ENCODE data around the gene RNF217.
"Not testable (repeated sequence)": the region's sequence is repeated elsewhere in the genome, so short reads cannot be mapped to it uniquely, and the experiment has no call there.

The RNF217 gene

GRCh38 chr6:125117818-125118217 lies 155.6 kb downstream of the RNF217 start:
- WGBS, 2 experiments = 92 to 95% methylated on average over 3 of the region's 3 CpGs
- no peaks in the 10 kb centered on the region for H3K36me3 ChIP-seq (ENCODE audit: control insufficient read depth, insufficient read depth, low read length)
- no peak overlapping the region for H3K27ac ChIP-seq (ENCODE audit: insufficient read depth, low read depth, low read length, poor library complexity, severe bottlenecking)

GRCh38 chr6:125120054-125120590 lies 157.9 kb downstream of the RNF217 start:
- Histone ChIP-seq H3K27ac (ENCODE audit: insufficient read depth, low read depth, low read length, poor library complexity, severe bottlenecking) (no peak overlapping the region), H3K4me3 (ENCODE audit: insufficient read depth, low read depth, low read length) (no peak overlapping the region), H3K9me3 (ENCODE audit: control insufficient read depth, low read length) (no peaks in the 10 kb centered on the region), H3K27me3 (ENCODE audit: control insufficient read depth, insufficient read depth, low read length, poor library complexity, severe bottlenecking) (no peaks in the 10 kb centered on the region), H3K4me1 (ENCODE audit: control insufficient read depth, insufficient read depth, low read length) (peaks cover 4% of the 10 kb centered on the region), H3K36me3 (ENCODE audit: control insufficient read depth, insufficient read depth, low read length) (no peaks in the 10 kb centered on the region)
- WGBS, 2 experiments = 54 to 68% methylated on average over 3 of the region's 3 CpGs

More at GRCh38 chr6:125117818-125118217, 155.6 kb downstream of the RNF217 start:
- Histone ChIP-seq H3K4me1 (ENCODE audit: control insufficient read depth, insufficient read depth, low read length) (no peaks in the 10 kb centered on the region), H3K27me3 (ENCODE audit: control insufficient read depth, insufficient read depth, low read length, poor library complexity, severe bottlenecking) (no peaks in the 10 kb centered on the region), H3K4me3 (ENCODE audit: insufficient read depth, low read depth, low read length) (no peak overlapping the region), H3K9me3 (ENCODE audit: control insufficient read depth, low read length) (no peaks in the 10 kb centered on the region)

- Histone ChIP-seq H3K27ac (ENCODE audit: insufficient read depth, low read depth, low read length, poor library complexity, severe bottlenecking) (no peak overlapping the region), H3K4me1 (ENCODE audit: control insufficient read depth, insufficient read depth, low read length) (peaks cover 4% of the 10 kb centered on the region), H3K4me3 (ENCODE audit: insufficient read depth, low read depth, low read length) (no peak overlapping the region), H3K9me3 (ENCODE audit: control insufficient read depth, low read length) (no peaks in the 10 kb centered on the region), H3K36me3 (ENCODE audit: control insufficient read depth, insufficient read depth, low read length) (no peaks in the 10 kb centered on the region), H3K27me3 (ENCODE audit: control insufficient read depth, insufficient read depth, low read length, poor library complexity, severe bottlenecking) (no peaks in the 10 kb centered on the region)
- WGBS, 2 experiments = 78 to 92% methylated on average over 1 of the region's 1 CpG
Measured at GRCh38 chr6:125121894-125122293, 159.7 kb downstream of the RNF217 start.

DNA sequence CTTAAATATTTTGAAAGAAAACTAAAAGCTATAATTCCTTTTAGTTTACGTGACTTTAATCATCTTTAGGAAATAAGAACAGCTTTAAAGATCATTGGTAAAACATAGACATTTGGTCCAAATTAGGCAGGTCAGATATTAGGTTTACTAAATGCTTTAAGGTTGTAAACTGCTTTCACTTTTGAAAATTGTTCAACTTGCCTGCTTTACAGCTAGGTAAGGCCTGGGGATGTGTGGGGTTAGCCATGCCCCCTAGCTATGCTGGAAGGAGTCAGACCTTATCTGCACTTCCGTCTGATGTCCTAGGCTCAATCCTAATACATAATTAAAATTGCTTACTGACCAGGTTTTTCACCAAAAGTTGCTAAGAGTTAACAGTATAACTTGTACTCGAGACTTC lies 160.8 kb downstream of the RNF217 start:
- Histone ChIP-seq H3K4me3 (ENCODE audit: insufficient read depth, low read depth, low read length) (no peak overlapping the region), H3K27ac (ENCODE audit: insufficient read depth, low read depth, low read length, poor library complexity, severe bottlenecking) (no peak overlapping the region), H3K36me3 (ENCODE audit: control insufficient read depth, insufficient read depth, low read length) (no peaks in the 10 kb centered on the region), H3K4me1 (ENCODE audit: control insufficient read depth, insufficient read depth, low read length) (peaks cover 4% of the 10 kb centered on the region), H3K9me3 (ENCODE audit: control insufficient read depth, low read length) (no peaks in the 10 kb centered on the region), H3K27me3 (ENCODE audit: control insufficient read depth, insufficient read depth, low read length, poor library complexity, severe bottlenecking) (no peaks in the 10 kb centered on the region)
- 94 to 100% methylated on average over 2 to 3 of the region's 3 CpGs for WGBS, 2 experiments

DNA sequence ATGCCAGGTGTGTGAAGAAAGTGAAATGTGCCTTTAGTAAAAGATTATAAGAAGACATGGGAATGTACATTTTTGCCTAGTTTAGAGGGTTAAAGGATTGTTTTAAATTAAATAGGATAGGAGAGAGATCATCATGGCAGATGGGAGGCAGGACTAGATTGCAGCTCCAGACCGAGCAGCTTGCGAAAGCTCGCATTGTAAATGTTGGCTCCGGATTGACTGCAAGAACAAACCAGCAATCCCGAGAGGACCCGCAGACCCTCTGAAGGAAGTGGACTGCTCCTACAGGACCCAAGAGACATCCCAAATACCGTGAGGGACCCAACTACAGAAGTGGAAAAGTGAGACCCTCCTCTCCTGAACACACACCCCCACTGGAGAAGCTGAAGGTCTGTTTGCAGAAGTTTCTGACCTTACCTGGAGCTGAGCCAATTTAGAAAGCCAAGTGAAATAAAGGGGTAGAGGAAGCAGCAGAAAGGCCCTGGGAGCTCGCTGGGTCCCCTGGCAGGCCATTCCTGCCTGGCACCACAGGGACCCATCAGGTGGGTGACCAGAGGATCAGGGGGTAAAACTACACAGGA lies 161.3 kb downstream of the RNF217 start:
- Histone ChIP-seq H3K4me1 (ENCODE audit: control insufficient read depth, insufficient read depth, low read length) (peaks cover 4% of the 10 kb centered on the region), H3K36me3 (ENCODE audit: control insufficient read depth, insufficient read depth, low read length) (no peaks in the 10 kb centered on the region), H3K27ac (ENCODE audit: insufficient read depth, low read depth, low read length, poor library complexity, severe bottlenecking) (no peak overlapping the region), H3K4me3 (ENCODE audit: insufficient read depth, low read depth, low read length) (no peak overlapping the region), H3K27me3 (ENCODE audit: control insufficient read depth, insufficient read depth, low read length, poor library complexity, severe bottlenecking) (no peaks in the 10 kb centered on the region), H3K9me3 (ENCODE audit: control insufficient read depth, low read length) (no peaks in the 10 kb centered on the region)
- WGBS, 2 experiments = 90 to 93% methylated on average over 8 of the region's 8 CpGs

DNA sequence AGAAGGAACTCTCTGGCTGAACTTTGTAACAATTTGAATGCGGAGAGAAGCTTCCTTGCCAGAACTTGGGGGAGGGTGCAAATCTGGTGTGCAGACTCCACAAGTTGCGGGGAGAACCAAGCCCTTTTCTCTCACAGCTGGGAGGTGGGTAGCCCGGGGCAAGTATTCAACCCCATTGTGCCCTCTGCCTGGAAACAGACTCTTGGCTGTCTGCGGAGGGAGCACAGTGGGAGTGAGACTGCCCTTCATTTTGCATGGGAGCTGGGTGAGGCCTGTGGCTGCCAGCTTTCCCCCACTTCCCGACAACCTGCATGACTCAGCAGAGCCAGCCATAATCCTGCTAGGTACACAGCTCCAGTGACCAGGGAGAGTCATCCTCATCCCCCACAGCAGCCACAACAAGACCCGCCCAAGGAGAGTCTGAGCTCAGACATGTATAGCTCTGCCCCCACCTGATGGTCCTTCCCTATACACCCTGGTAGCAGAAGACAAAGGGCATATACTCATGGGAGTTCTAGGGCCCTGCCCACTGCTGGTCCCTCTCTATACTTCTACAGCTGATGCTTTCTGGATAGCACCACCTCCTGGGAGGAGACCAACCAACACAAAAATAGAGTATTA lies 161.9 kb downstream of the RNF217 start:
- H3K27ac ChIP-seq (ENCODE audit: insufficient read depth, low read depth, low read length, poor library complexity, severe bottlenecking) = no peak overlapping the region
- H3K27me3 ChIP-seq (ENCODE audit: control insufficient read depth, insufficient read depth, low read length, poor library complexity, severe bottlenecking) = no peaks in the 10 kb centered on the region
- no peaks in the 10 kb centered on the region for H3K9me3 ChIP-seq (ENCODE audit: control insufficient read depth, low read length)
- H3K36me3 ChIP-seq (ENCODE audit: control insufficient read depth, insufficient read depth, low read length) = no peaks in the 10 kb centered on the region
- peaks cover 4% of the 10 kb centered on the region for H3K4me1 ChIP-seq (ENCODE audit: control insufficient read depth, insufficient read depth, low read length)
- no peak overlapping the region for H3K4me3 ChIP-seq (ENCODE audit: insufficient read depth, low read depth, low read length)
- WGBS, 2 experiments = 93 to 94% methylated on average over 6 of the region's 6 CpGs

DNA sequence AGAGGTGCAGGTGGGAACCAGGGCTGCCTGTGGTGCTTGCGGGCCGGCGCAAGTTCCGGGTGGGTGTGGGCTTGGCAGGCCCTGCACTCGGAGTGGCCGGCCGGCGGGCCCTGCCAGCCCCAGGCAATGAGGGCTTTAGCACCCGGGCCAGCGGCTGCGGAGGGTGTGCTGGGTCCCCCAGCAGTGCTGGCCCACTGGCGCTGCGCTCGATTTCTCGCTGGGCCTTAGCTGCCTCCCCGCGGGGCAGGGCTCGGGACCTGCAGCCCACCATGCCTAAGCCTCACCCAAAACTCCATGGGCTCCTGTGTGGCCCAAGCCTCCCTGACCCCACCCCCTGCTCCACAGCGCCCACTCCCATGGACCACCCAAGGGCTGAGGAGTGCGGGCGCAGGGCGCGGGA lies 163.6 kb downstream of the RNF217 start:
- H3K4me1 ChIP-seq (ENCODE audit: control insufficient read depth, insufficient read depth, low read length); H3K9me3 ChIP-seq (ENCODE audit: control insufficient read depth, low read length); H3K4me3 ChIP-seq (ENCODE audit: insufficient read depth, low read depth, low read length); H3K27ac ChIP-seq (ENCODE audit: insufficient read depth, low read depth, low read length, poor library complexity, severe bottlenecking); H3K27me3 ChIP-seq (ENCODE audit: control insufficient read depth, insufficient read depth, low read length, poor library complexity, severe bottlenecking); H3K36me3 ChIP-seq (ENCODE audit: control insufficient read depth, insufficient read depth, low read length): not testable (repeated sequence)
- WGBS, 2 experiments = 97% methylated on average over 23 of the region's 23 CpGs

DNA sequence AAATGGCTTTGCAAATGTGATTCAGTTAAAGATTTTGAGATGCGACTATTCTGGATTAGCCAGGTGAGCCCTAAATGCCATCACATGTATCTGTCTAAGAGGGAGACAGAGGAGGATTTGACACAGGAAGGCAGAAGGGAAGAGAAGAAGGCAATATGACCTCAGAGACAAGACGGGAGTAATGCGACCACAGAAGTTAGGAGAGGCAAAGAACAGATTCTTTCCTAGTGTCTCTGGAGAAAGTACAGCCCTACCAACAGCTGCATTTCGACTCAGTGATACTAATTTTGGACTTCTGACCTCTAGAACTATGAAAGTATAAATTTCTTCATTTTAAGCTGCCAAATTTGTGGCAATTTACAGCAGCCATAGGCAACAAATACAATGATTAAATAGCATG lies 167.1 kb downstream of the RNF217 start:
- Histone ChIP-seq H3K27me3 (ENCODE audit: control insufficient read depth, insufficient read depth, low read length, poor library complexity, severe bottlenecking) (no peaks in the 10 kb centered on the region), H3K4me1 (ENCODE audit: control insufficient read depth, insufficient read depth, low read length) (peaks cover under 1% of the 10 kb centered on the region), H3K27ac (ENCODE audit: insufficient read depth, low read depth, low read length, poor library complexity, severe bottlenecking) (no peak overlapping the region), H3K4me3 (ENCODE audit: insufficient read depth, low read depth, low read length) (no peak overlapping the region), H3K36me3 (ENCODE audit: control insufficient read depth, insufficient read depth, low read length) (no peaks in the 10 kb centered on the region), H3K9me3 (ENCODE audit: control insufficient read depth, low read length) (no peaks in the 10 kb centered on the region)
- 90 to 97% methylated on average over 4 of the region's 4 CpGs for WGBS, 2 experiments

GRCh38 chr6:125132058-125132457 lies 169.8 kb downstream of the RNF217 start:
- 72 to 88% methylated on average over 1 of the region's 1 CpG for WGBS, 2 experiments
- Histone ChIP-seq H3K4me3 (ENCODE audit: insufficient read depth, low read depth, low read length) (no peak overlapping the region), H3K36me3 (ENCODE audit: control insufficient read depth, insufficient read depth, low read length) (no peaks in the 10 kb centered on the region)

GRCh38 chr6:125136378-125136777 lies 174.1 kb downstream of the RNF217 start:
- H3K4me3 ChIP-seq (ENCODE audit: insufficient read depth, low read depth, low read length) = no peak overlapping the region
- no peaks in the 10 kb centered on the region for H3K36me3 ChIP-seq (ENCODE audit: control insufficient read depth, insufficient read depth, low read length)
- 95 to 100% methylated on average over 1 to 2 of the region's 3 CpGs for WGBS, 2 experiments
- H3K4me1 ChIP-seq (ENCODE audit: control insufficient read depth, insufficient read depth, low read length) = no peaks in the 10 kb centered on the region
- no peaks in the 10 kb centered on the region for H3K9me3 ChIP-seq (ENCODE audit: control insufficient read depth, low read length)
- no peak overlapping the region for H3K27ac ChIP-seq (ENCODE audit: insufficient read depth, low read depth, low read length, poor library complexity, severe bottlenecking)
- no peaks in the 10 kb centered on the region for H3K27me3 ChIP-seq (ENCODE audit: control insufficient read depth, insufficient read depth, low read length, poor library complexity, severe bottlenecking)

More at GRCh38 chr6:125132058-125132457, 169.8 kb downstream of the RNF217 start:
- Histone ChIP-seq H3K9me3 (ENCODE audit: control insufficient read depth, low read length) (no peaks in the 10 kb centered on the region), H3K27ac (ENCODE audit: insufficient read depth, low read depth, low read length, poor library complexity, severe bottlenecking) (no peak overlapping the region), H3K27me3 (ENCODE audit: control insufficient read depth, insufficient read depth, low read length, poor library complexity, severe bottlenecking) (no peaks in the 10 kb centered on the region), H3K4me1 (ENCODE audit: control insufficient read depth, insufficient read depth, low read length) (no peaks in the 10 kb centered on the region)

Measured in ectodermal cell (in vitro differentiated cells).